Upper lobe of left lung (tissue), 4 donors: Measurements from ENCODE around the gene KLHL5.

ENCODE experiments used
- CTCF ChIP-seq, 6 experiments: fragments of 450-650 bp in 4 of 6; fragments of 200-600 bp in 2 of 6; sonication (generic) in 2 of 6; IDR thresholded peaks; one replicate each; pipeline ENCODE4 v1.5.1; 2016 to 2019; ENCODE audit warnings: antibody characterized with exemption in 6 of 6
- EP300 ChIP-seq, 4 donors: sonication (generic); formaldehyde crosslinking; IDR thresholded peaks; one replicate each; pipeline ENCODE4 v1.5.1; 2017; ENCODE audit warnings: antibody characterized with exemption in 4 of 4, control low read depth in 2 of 4
- POLR2A ChIP-seq, 4 donors: fragments of 450-650 bp; IDR thresholded peaks; one replicate each; pipeline ENCODE4 v1.5.1; 2016 to 2017; ENCODE audit warnings: antibody characterized with exemption in 4 of 4, mild to moderate bottlenecking in 2 of 4
- POLR2AphosphoS5 ChIP-seq, 2 donors: sonication (generic); formaldehyde crosslinking; IDR thresholded peaks; one replicate each; pipeline ENCODE4 v1.5.1; 2017; ENCODE audit warnings: antibody characterized with exemption in 2 of 2

- TF ChIP-seq CTCF (IDR thresholded peaks at IDR 0.05) (no peak), POLR2A (IDR thresholded peaks at IDR 0.05) (no peak), POLR2AphosphoS5 (IDR thresholded peaks at IDR 0.05) (no peak), EP300 (IDR thresholded peaks at IDR 0.05) (no peak)
These were observed 35.9 kb upstream of the KLHL5 start for GRCh38 chr4:39026096-39026495.
